Measurements from ENCODE around the gene CTNND2. TPM values are rescaled to one million over a fixed set of nuclear protein-coding genes. Genes with fewer than 3 reads are reported as not detected.

The CTNND2 gene
- total RNA-seq, 2 donors from 2014 or later = not detected

- H3K36me3 ChIP-seq = no peaks in the 10 kb centered on the region
- H3K27me3 ChIP-seq (replicated peaks; ENCODE audit: insufficient read depth) = no peaks in the 10 kb centered on the region
- no peaks in the 10 kb centered on the region for H3K9me3 ChIP-seq
- H3K4me1 ChIP-seq (ENCODE audit: control insufficient read depth in 1 of 2, low read depth in 2 of 2) = no peaks in the 10 kb centered on the region
- no peak overlapping the region for H3K4me3 ChIP-seq
- TF ChIP-seq CTCF (IDR thresholded peaks at IDR 0.05) = no peak
- H3K27ac ChIP-seq = no peak overlapping the region
- no peak for DNase-seq (ENCODE audit: low spot score)
- ATAC-seq (ENCODE audit: insufficient number of reproducible peaks, low FRiP score, low read depth) = no peak
These were observed 962.3 kb downstream of the CTNND2 start for GRCh38 chr5:10941900-10942299.

- Histone ChIP-seq H3K36me3 (no peaks in the 10 kb centered on the region), H3K27ac (no peak overlapping the region), H3K9me3 (no peaks in the 10 kb centered on the region), H3K4me1 (ENCODE audit: control insufficient read depth in 1 of 2, low read depth in 2 of 2) (no peaks in the 10 kb centered on the region), H3K27me3 (replicated peaks; ENCODE audit: insufficient read depth) (no peaks in the 10 kb centered on the region), H3K4me3 (no peak overlapping the region)
- ATAC-seq (ENCODE audit: insufficient number of reproducible peaks, low FRiP score, low read depth) = no peak
- DNase-seq (ENCODE audit: low spot score) = no peak
- TF ChIP-seq CTCF (IDR thresholded peaks at IDR 0.05) = no peak
These were observed 968.0 kb downstream of the CTNND2 start for GRCh38 chr5:10936081-10936855.

GRCh38 chr5:10935536-10935935 is 968.7 kb downstream of the CTNND2 start:
- H3K4me3 ChIP-seq = no peak overlapping the region
- no peaks in the 10 kb centered on the region for H3K9me3 ChIP-seq
- no peaks in the 10 kb centered on the region for H3K4me1 ChIP-seq (ENCODE audit: control insufficient read depth in 1 of 2, low read depth in 2 of 2)
- no peak overlapping the region for H3K27ac ChIP-seq
- DNase-seq (ENCODE audit: low spot score) (no peak), ATAC-seq (ENCODE audit: insufficient number of reproducible peaks, low FRiP score, low read depth) (no peak)
- H3K27me3 ChIP-seq (replicated peaks; ENCODE audit: insufficient read depth) = no peaks in the 10 kb centered on the region
- no peak for TF ChIP-seq CTCF (IDR thresholded peaks at IDR 0.05)
- no peaks in the 10 kb centered on the region for H3K36me3 ChIP-seq

GRCh38 chr5:10934783-10935355 is 969.4 kb downstream of the CTNND2 start:
- Histone ChIP-seq H3K4me3 (no peak overlapping the region), H3K27ac (no peak overlapping the region), H3K4me1 (ENCODE audit: control insufficient read depth in 1 of 2, low read depth in 2 of 2) (no peaks in the 10 kb centered on the region), H3K36me3 (no peaks in the 10 kb centered on the region), H3K27me3 (replicated peaks; ENCODE audit: insufficient read depth) (no peaks in the 10 kb centered on the region), H3K9me3 (no peaks in the 10 kb centered on the region)
- ATAC-seq (ENCODE audit: insufficient number of reproducible peaks, low FRiP score, low read depth) = no peak
- TF ChIP-seq CTCF (IDR thresholded peaks at IDR 0.05) = no peak
- no peak for DNase-seq (ENCODE audit: low spot score)

- DNase-seq (ENCODE audit: low spot score) = no peak
- TF ChIP-seq CTCF (IDR thresholded peaks at IDR 0.05) = no peak
- Histone ChIP-seq H3K27me3 (replicated peaks; ENCODE audit: insufficient read depth) (no peaks in the 10 kb centered on the region), H3K36me3 (no peaks in the 10 kb centered on the region), H3K27ac (no peak overlapping the region), H3K4me1 (ENCODE audit: control insufficient read depth in 1 of 2, low read depth in 2 of 2) (no peaks in the 10 kb centered on the region), H3K9me3 (peaks cover 2% of the 10 kb centered on the region), H3K4me3 (no peak overlapping the region)
- ATAC-seq (ENCODE audit: insufficient number of reproducible peaks, low FRiP score, low read depth) = no peak
These were observed 971.1 kb downstream of the CTNND2 start for GRCh38 chr5:10933121-10933520.

Measured in thoracic aorta (tissue), 2 donors.